ENCODE measurements around the gene SEBOX.

Gene SEBOX

GRCh38 chr17:28394337-28395116 lies 29.5 kb upstream of the SEBOX start:
- TF ChIP-seq ZFX (IDR thresholded peaks at IDR 0.05; ENCODE audit: borderline replicate concordance) (no peak), CTCF (IDR thresholded peaks at IDR 0.05) (no peak)
- no peak overlapping the region for H3K27ac ChIP-seq

- no peak overlapping the region for H3K27ac ChIP-seq
- TF ChIP-seq ZFX (IDR thresholded peaks at IDR 0.05; ENCODE audit: borderline replicate concordance) (no peak), CTCF (IDR thresholded peaks at IDR 0.05) (no peak)
Measured at GRCh38 chr17:28392491-28392890, 27.5 kb upstream of the SEBOX start.

GRCh38 chr17:28391401-28391800 lies 26.4 kb upstream of the SEBOX start:
- H3K27ac ChIP-seq = no peak overlapping the region
- no peak for TF ChIP-seq CTCF (IDR thresholded peaks at IDR 0.05)
- TF ChIP-seq ZFX (IDR thresholded peaks at IDR 0.05; ENCODE audit: borderline replicate concordance) = no peak

- TF ChIP-seq CTCF (IDR thresholded peaks at IDR 0.05) (no peak), ZFX (IDR thresholded peaks at IDR 0.05; ENCODE audit: borderline replicate concordance) (no peak)
- H3K27ac ChIP-seq = no peak overlapping the region
Measured at GRCh38 chr17:28390984-28391383, 26.0 kb upstream of the SEBOX start.

- no peak for TF ChIP-seq CTCF (IDR thresholded peaks at IDR 0.05)
- no peak overlapping the region for H3K27ac ChIP-seq
Measured at GRCh38 chr17:28390563-28390962, 25.6 kb upstream of the SEBOX start.

- TF ChIP-seq ZFX (IDR thresholded peaks at IDR 0.05; ENCODE audit: borderline replicate concordance) (no peak), CTCF (IDR thresholded peaks at IDR 0.05) (no peak)
- H3K27ac ChIP-seq = no peak overlapping the region
Measured at GRCh38 chr17:28390141-28390540, 25.1 kb upstream of the SEBOX start.

GRCh38 chr17:28388106-28388505 lies 23.1 kb upstream of the SEBOX start:
- TF ChIP-seq ZFX (IDR thresholded peaks at IDR 0.05; ENCODE audit: borderline replicate concordance) = no peak

GRCh38 chr17:28386391-28386790 lies 21.4 kb upstream of the SEBOX start:
- TF ChIP-seq ZFX (IDR thresholded peaks at IDR 0.05; ENCODE audit: borderline replicate concordance) = no peak
- no peak for TF ChIP-seq CTCF (IDR thresholded peaks at IDR 0.05)
- no peak overlapping the region for H3K27ac ChIP-seq

More at GRCh38 chr17:28388106-28388505, 23.1 kb upstream of the SEBOX start:
- H3K27ac ChIP-seq = no peak overlapping the region
